Motor neuron (in vitro differentiated cells): Measurements from ENCODE around the gene AMPD2. TPM values are rescaled to one million over a fixed set of nuclear protein-coding genes. Genes with fewer than 3 reads are reported as not detected.

Source experiments
- ATAC-seq, 8 experiments: fragments of 200-7000 bp; cut with Tn5 transposase; replicated peaks in 6 of 8; 2 replicates each; pipeline ENCODE4 v1.8.0; 2021; ENCODE audit warnings: mild to moderate bottlenecking in 8 of 8, moderate library complexity in 8 of 8
- H3K27ac ChIP-seq, 2 donors: fragments of 250-450 bp; sonication (Bioruptor Pico); 2 replicates each; pipeline ENCODE4 v1.9.0; 2021; ENCODE audit warnings: antibody characterized with exemption in 2 of 2, mild to moderate bottlenecking in 2 of 2, moderate library complexity in 1 of 2
- H3K4me1 ChIP-seq, 2 donors: fragments of 250-450 bp; sonication (Bioruptor Pico); replicated peaks in 1 of 2; 2 replicates each; pipeline ENCODE4 v1.6.1; 2021; ENCODE audit warnings: antibody characterized with exemption in 2 of 2, mild to moderate bottlenecking in 2 of 2, moderate library complexity in 1 of 2
- H3K4me3 ChIP-seq, 5 donors: fragments of 250-450 bp; sonication (Bioruptor Pico); 2 replicates each; pipeline ENCODE4 v1.9.0; 2021; ENCODE audit warnings: antibody characterized with exemption in 5 of 5, mild to moderate bottlenecking in 5 of 5, moderate library complexity in 4 of 5
- WGBS, 10 experiments: fragments of 450-650 bp; shearing (Covaris generic); methylation state at CpG; one replicate each; pipeline ENCODE4 v1.0.0; 2022; 5-methylcytosine and 5-hydroxymethylcytosine counted together
- in situ Hi-C, 9 experiments: fragments of 400-800 bp; cut with MboI; loops; one replicate each; pipeline ENCODE4 v1.15.0; 2021; ENCODE audit warnings: low sequenced_read_pairs in 9 of 9, low pct_unique_long_range_greater_than_20kb in 2 of 9; ENCODE audit not compliant: unreplicated experiment in 9 of 9
- total RNA-seq, 8 experiments: library from RNA; unstranded; fragments of 300-600 nt; gene quantifications; 2 replicates each; pipeline versions ENCODE4 v1.2.3 to v1.2.4, GENCODE V29; 2022

The AMPD2 gene
- total RNA-seq, 8 experiments from 2014 or later: 46.3 to 100 (median 61.3) TPM

GRCh38 chr1:109627692-109628399, 8.2 kb downstream of the AMPD2 start:
- H3K4me1 ChIP-seq: peaks cover 22 to 28% of the 10 kb centered on the region in 2 donors
- H3K27ac ChIP-seq: no peak overlapping the region
- H3K4me3 ChIP-seq: no peak overlapping the region
- in situ Hi-C loops: loop anchor here in 4 of 9 experiments (10.0 to 25.0 kb wide), 4 partner anchors 83 to 359 kb away; partner anchors contain the start of genes AHCYL1 (in 2 of the 4), EPS8L3 (in 1 of the 4), GNAI3 (in 1 of the 4) and GSTM3 (in 1 of the 4)
- 81 to 100% (median 92%) methylated on average over 1 to 17 of the region's 23 CpGs; no CpG with 5 or more reads in 4 of the 10 experiments for WGBS, 10 experiments
- ATAC-seq: no peak

GRCh38 chr1:109628540-109629321, 9.1 kb downstream of the AMPD2 start:
- 77 to 100% (median 93%) methylated on average over 1 to 13 of the region's 23 CpGs; no CpG with 5 or more reads in 4 of the 10 experiments for WGBS, 10 experiments
- in situ Hi-C loops: loop anchor here in 4 of 9 experiments (10.0 to 25.0 kb wide), 4 partner anchors 84 to 359 kb away; partner anchors contain the start of genes AHCYL1 (in 2 of the 4), EPS8L3 (in 1 of the 4), GNAI3 (in 1 of the 4) and GSTM3 (in 1 of the 4)

GRCh38 chr1:109629372-109630030, 9.9 kb downstream of the AMPD2 start:
- H3K4me3 ChIP-seq: no peak overlapping the region
- in situ Hi-C loops: loop anchor here in 4 of 9 experiments (10.0 to 25.0 kb wide), 4 partner anchors 85 to 358 kb away; partner anchors contain the start of genes AHCYL1 (in 2 of the 4), EPS8L3 (in 1 of the 4), GNAI3 (in 1 of the 4) and GSTM3 (in 1 of the 4)
- H3K27ac ChIP-seq: no peak overlapping the region
- 87 to 100% (median 94%) methylated on average over 1 to 6 of the region's 10 CpGs; no CpG with 5 or more reads in 5 of the 10 experiments for WGBS, 10 experiments
- peaks cover 6 to 12% of the 10 kb centered on the region in 2 donors for H3K4me1 ChIP-seq
- no peak for ATAC-seq

More at GRCh38 chr1:109628540-109629321, 9.1 kb downstream of the AMPD2 start:
- peak in 3 of 8 experiments; percentile 2 to 11 (median 6) for ATAC-seq
- Histone ChIP-seq H3K27ac (no peak overlapping the region), H3K4me3 (no peak overlapping the region), H3K4me1 (peaks cover 14 to 19% of the 10 kb centered on the region in 2 donors)

GRCh38 chr1:109630081-109630897, 10.7 kb downstream of the AMPD2 start:
- in situ Hi-C loops: loop anchor here in 3 of 9 experiments (25.0 kb wide), 3 partner anchors 107 to 357 kb away; partner anchors contain the start of genes AHCYL1 (in 2 of the 3), EPS8L3 (in 1 of the 3) and GSTM3 (in 1 of the 3)
- Histone ChIP-seq H3K4me3 (no peak overlapping the region), H3K4me1 (peaks cover 0 to 5% of the 10 kb centered on the region in 2 donors), H3K27ac (no peak overlapping the region)
- peak in 1 of 8 experiments; percentile 14 for ATAC-seq
- WGBS, 10 experiments: 70 to 98% (median 89%) methylated on average over 2 to 11 of the region's 30 CpGs; no CpG with 5 or more reads in 6 of the 10 experiments

- Histone ChIP-seq H3K4me1 (peaks cover 3% of the 10 kb centered on the region in 2 donors), H3K4me3 (no peak overlapping the region), H3K27ac (no peak overlapping the region)
- in situ Hi-C loops: loop anchor here in 3 of 9 experiments (25.0 kb wide), 3 partner anchors 106 to 356 kb away; partner anchors contain the start of genes AHCYL1 (in 2 of the 3), EPS8L3 (in 1 of the 3) and GSTM3 (in 1 of the 3)
- ATAC-seq: no peak
- WGBS, 10 experiments: 93 to 100% (median 98%) methylated on average over 1 to 10 of the region's 14 CpGs; no CpG with 5 or more reads in 4 of the 10 experiments
Observed at GRCh38 chr1:109630898-109631512, 11.4 kb downstream of the AMPD2 start.

- peaks cover 4 to 8% of the 10 kb centered on the region in 2 donors for H3K4me1 ChIP-seq
- in situ Hi-C loops: loop anchor here in 3 of 9 experiments (25.0 kb wide), 3 partner anchors 105 to 355 kb away; partner anchors contain the start of genes AHCYL1 (in 2 of the 3), EPS8L3 (in 1 of the 3) and GSTM3 (in 1 of the 3)
- H3K4me3 ChIP-seq: no peak overlapping the region
- H3K27ac ChIP-seq: no peak overlapping the region
- no peak for ATAC-seq
- WGBS, 10 experiments: 16 to 100% (median 82%) methylated on average over 1 to 15 of the region's 16 CpGs; no CpG with 5 or more reads in 4 of the 10 experiments
Observed at GRCh38 chr1:109631513-109632505, 12.2 kb downstream of the AMPD2 start.

- Histone ChIP-seq H3K4me3 (no peak overlapping the region), H3K27ac (no peak overlapping the region), H3K4me1 (peaks cover 4 to 8% of the 10 kb centered on the region in 2 donors)
- ATAC-seq: peak in 5 of 8 experiments; percentile 21 to 46 (median 34)
- 29 to 89% (median 60%) methylated on average over 1 to 5 of the region's 5 CpGs; no CpG with 5 or more reads in 3 of the 10 experiments for WGBS, 10 experiments
- in situ Hi-C loops: loop anchor here in 3 of 9 experiments (25.0 kb wide), 3 partner anchors 104 to 354 kb away; partner anchors contain the start of genes AHCYL1 (in 2 of the 3), EPS8L3 (in 1 of the 3) and GSTM3 (in 1 of the 3)
Observed at GRCh38 chr1:109632671-109633346, 13.2 kb downstream of the AMPD2 start.

- peaks cover 4 to 8% of the 10 kb centered on the region in 2 donors for H3K4me1 ChIP-seq
- WGBS, 10 experiments: 81 to 97% (median 88%) methylated on average over 1 to 6 of the region's 6 CpGs
- no peak overlapping the region for H3K4me3 ChIP-seq
- in situ Hi-C loops: loop anchor here in 3 of 9 experiments (25.0 kb wide), 3 partner anchors 103 to 353 kb away; partner anchors contain the start of genes AHCYL1 (in 2 of the 3), EPS8L3 (in 1 of the 3) and GSTM3 (in 1 of the 3)
- no peak overlapping the region for H3K27ac ChIP-seq
- ATAC-seq: no peak
Observed at GRCh38 chr1:109634292-109634691, 14.7 kb downstream of the AMPD2 start.

GRCh38 chr1:109634771-109635750, 15.4 kb downstream of the AMPD2 start:
- Histone ChIP-seq H3K4me1 (peaks cover 4 to 8% of the 10 kb centered on the region in 2 donors), H3K4me3 (no peak overlapping the region), H3K27ac (no peak overlapping the region)
- in situ Hi-C loops: loop anchor here in 3 of 9 experiments (25.0 kb wide), 3 partner anchors 102 to 352 kb away; partner anchors contain the start of genes AHCYL1 (in 2 of the 3), EPS8L3 (in 1 of the 3) and GSTM3 (in 1 of the 3)
- 41 to 100% (median 79%) methylated on average over 1 to 7 of the region's 13 CpGs for WGBS, 10 experiments
- no peak for ATAC-seq
